ENCODE results near the gene CFAP221.

CFAP221 gene

DNA sequence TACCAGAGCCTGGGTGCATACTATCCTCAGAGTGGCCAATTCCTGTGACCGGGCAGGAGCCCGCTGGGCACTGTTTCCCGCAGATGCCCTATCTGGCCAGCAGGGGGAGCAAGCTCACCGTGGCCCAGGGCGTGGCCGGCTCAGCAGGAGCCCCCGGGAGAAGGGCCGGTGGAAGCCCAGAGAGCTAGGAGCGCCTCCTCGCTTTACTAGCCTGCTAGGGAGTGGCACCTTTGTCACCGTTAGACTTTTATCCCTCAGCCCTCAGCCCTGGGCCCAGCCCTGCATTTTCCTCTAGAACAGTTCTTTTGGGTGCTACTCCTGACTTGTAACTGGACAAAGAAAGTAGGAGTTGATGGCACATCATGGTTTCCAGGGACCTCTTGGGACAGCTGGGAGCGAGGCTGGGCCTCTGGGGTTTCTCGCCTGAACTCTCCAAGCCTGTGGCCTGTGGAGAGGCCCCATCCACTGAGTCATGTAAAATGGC, 158.7 kb downstream of the CFAP221 start:
- Histone ChIP-seq H3K4me1 (ENCODE audit: control insufficient read depth, insufficient read depth, low read length) (peaks cover 8% of the 10 kb centered on the region), H3K27me3 (ENCODE audit: control insufficient read depth, insufficient read depth, low read length, poor library complexity, severe bottlenecking) (no peaks in the 10 kb centered on the region), H3K4me3 (ENCODE audit: insufficient read depth, low read depth, low read length) (no peak overlapping the region), H3K27ac (ENCODE audit: insufficient read depth, low read depth, low read length, poor library complexity, severe bottlenecking) (no peak overlapping the region), H3K36me3 (ENCODE audit: control insufficient read depth, insufficient read depth, low read length) (no peaks in the 10 kb centered on the region), H3K9me3 (ENCODE audit: control insufficient read depth, low read length) (no peaks in the 10 kb centered on the region)
- 21 to 25% methylated on average over 13 of the region's 13 CpGs for WGBS, 2 experiments

DNA sequence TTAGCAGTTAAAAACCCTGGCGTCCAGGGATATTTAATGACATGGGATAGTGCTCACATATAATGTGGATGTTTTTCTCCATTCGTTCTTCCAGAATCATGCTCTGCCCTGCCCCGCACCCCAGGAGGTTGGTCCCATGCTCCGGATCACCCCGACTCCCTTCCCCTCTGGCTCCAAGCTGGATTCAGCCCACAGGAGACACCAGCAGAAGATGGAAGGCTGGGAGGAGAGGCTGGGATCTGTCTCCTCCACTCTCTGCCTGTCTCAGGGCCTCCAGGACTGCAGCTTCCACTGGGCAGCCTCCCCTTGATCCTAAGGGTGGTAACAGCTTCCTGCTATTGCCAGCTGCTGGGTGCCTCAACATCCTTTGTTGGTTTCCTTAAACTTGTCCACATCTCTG, 159.3 kb downstream of the CFAP221 start:
- H3K27me3 ChIP-seq (ENCODE audit: control insufficient read depth, insufficient read depth, low read length, poor library complexity, severe bottlenecking) = no peaks in the 10 kb centered on the region
- WGBS, 2 experiments = 74 to 79% methylated on average over 5 of the region's 5 CpGs
- H3K27ac ChIP-seq (ENCODE audit: insufficient read depth, low read depth, low read length, poor library complexity, severe bottlenecking) = no peak overlapping the region
- peaks cover 8% of the 10 kb centered on the region for H3K4me1 ChIP-seq (ENCODE audit: control insufficient read depth, insufficient read depth, low read length)
- H3K36me3 ChIP-seq (ENCODE audit: control insufficient read depth, insufficient read depth, low read length) = no peaks in the 10 kb centered on the region
- H3K9me3 ChIP-seq (ENCODE audit: control insufficient read depth, low read length) = no peaks in the 10 kb centered on the region
- no peak overlapping the region for H3K4me3 ChIP-seq (ENCODE audit: insufficient read depth, low read depth, low read length)

DNA sequence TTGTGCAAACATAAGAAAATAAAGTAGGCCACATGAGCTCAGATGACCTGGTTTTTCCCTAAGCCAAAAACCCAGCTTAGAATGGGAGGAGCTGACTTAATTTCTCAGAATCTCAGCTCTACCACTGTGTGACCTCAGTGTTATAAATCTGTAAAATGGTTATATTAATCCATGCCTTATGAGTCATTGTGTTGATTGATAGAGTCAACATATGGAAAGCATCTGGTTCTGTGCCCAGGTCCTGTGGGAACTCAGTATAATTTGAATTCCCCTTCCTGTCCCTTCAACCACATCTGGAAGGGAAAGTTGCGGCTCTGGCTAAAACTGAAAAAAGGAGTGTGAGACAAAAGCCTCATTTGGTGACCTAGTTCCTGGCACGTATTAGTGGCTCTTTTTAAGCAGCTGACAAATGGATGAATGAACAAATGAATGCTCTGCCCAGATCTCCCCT, 160.4 kb downstream of the CFAP221 start:
- Histone ChIP-seq H3K27ac (ENCODE audit: insufficient read depth, low read depth, low read length, poor library complexity, severe bottlenecking) (no peak overlapping the region), H3K36me3 (ENCODE audit: control insufficient read depth, insufficient read depth, low read length) (no peaks in the 10 kb centered on the region), H3K27me3 (ENCODE audit: control insufficient read depth, insufficient read depth, low read length, poor library complexity, severe bottlenecking) (no peaks in the 10 kb centered on the region), H3K9me3 (ENCODE audit: control insufficient read depth, low read length) (no peaks in the 10 kb centered on the region), H3K4me1 (ENCODE audit: control insufficient read depth, insufficient read depth, low read length) (no peaks in the 10 kb centered on the region), H3K4me3 (ENCODE audit: insufficient read depth, low read depth, low read length) (no peak overlapping the region)
- 47 to 48% methylated on average over 2 of the region's 2 CpGs for WGBS, 2 experiments

DNA sequence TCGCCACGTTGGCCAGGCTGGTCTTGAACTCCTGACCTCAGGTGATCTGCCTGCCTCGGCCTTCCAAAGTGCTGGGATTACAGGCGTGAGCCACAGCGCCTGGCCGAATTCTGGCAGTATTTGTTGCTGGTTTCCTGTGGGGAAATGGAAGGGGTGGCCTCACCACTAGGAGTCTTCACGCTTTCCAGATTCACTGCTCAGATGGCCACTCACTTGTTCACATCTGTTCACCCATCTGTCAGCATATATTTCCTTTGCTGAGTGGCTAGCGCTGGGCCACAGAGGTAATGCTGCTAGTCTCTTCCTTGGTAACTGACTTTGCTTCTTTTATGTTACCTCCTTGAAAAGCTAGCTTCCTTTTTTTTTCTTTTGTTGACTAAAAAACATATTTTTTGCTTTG, 162.0 kb downstream of the CFAP221 start:
- no peaks in the 10 kb centered on the region for H3K27me3 ChIP-seq (ENCODE audit: control insufficient read depth, insufficient read depth, low read length, poor library complexity, severe bottlenecking)
- H3K36me3 ChIP-seq (ENCODE audit: control insufficient read depth, insufficient read depth, low read length) = no peaks in the 10 kb centered on the region
- no peak overlapping the region for H3K4me3 ChIP-seq (ENCODE audit: insufficient read depth, low read depth, low read length)
- H3K9me3 ChIP-seq (ENCODE audit: control insufficient read depth, low read length) = no peaks in the 10 kb centered on the region
- no peaks in the 10 kb centered on the region for H3K4me1 ChIP-seq (ENCODE audit: control insufficient read depth, insufficient read depth, low read length)
- 82% methylated on average over 8 of the region's 8 CpGs for WGBS, 2 experiments
- no peak overlapping the region for H3K27ac ChIP-seq (ENCODE audit: insufficient read depth, low read depth, low read length, poor library complexity, severe bottlenecking)

Measured in ectodermal cell (in vitro differentiated cells).